ENCODE measurements around the gene APBA2.

DNA sequence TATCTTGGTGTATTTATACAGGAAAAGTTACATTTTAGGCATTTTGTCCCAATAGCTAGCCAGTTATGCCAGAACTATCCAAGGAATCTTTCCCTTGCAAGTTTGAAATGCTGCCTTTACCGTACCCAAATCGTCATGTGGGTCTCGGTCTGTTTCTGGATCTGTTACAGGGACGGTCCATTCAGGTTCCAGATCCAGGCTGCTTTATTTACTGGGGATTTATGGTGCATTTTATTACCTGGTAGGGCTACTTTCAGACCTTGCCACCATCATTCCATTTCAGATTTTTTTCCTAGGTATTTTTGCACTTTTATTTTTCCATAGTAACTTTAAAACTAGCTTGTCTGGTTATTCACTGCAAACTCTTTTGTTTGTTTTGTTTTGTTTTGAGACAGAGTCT is 197.4 kb downstream of the APBA2 start:
- TF ChIP-seq JUNB (IDR thresholded peaks at IDR 0.05) (no peak), RCOR1 (IDR thresholded peaks at IDR 0.05; ENCODE audit: low read depth, low read length) (no peak), MAX (IDR thresholded peaks at IDR 0.05) (no peak), POLR2A (IDR thresholded peaks at IDR 0.05; ENCODE audit: low read length) (no peak), RAD21 (conservative IDR thresholded peaks at IDR 0.05 in 1 of 2, IDR thresholded peaks at IDR 0.05 in 1 of 2) (no peak), CEBPB (IDR thresholded peaks at IDR 0.05) (no peak)
- TF ChIP-seq, protein P1, sequence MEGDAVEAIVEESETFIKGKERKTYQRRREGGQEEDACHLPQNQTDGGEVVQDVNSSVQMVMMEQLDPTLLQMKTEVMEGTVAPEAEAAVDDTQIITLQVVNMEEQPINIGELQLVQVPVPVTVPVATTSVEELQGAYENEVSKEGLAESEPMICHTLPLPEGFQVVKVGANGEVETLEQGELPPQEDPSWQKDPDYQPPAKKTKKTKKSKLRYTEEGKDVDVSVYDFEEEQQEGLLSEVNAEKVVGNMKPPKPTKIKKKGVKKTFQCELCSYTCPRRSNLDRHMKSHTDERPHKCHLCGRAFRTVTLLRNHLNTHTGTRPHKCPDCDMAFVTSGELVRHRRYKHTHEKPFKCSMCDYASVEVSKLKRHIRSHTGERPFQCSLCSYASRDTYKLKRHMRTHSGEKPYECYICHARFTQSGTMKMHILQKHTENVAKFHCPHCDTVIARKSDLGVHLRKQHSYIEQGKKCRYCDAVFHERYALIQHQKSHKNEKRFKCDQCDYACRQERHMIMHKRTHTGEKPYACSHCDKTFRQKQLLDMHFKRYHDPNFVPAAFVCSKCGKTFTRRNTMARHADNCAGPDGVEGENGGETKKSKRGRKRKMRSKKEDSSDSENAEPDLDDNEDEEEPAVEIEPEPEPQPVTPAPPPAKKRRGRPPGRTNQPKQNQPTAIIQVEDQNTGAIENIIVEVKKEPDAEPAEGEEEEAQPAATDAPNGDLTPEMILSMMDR (IDR thresholded peaks at IDR 0.05) = no peak
